Bronchial epithelial cell (primary cell): ENCODE data around the gene TTLL8. TPM values are rescaled to one million over a fixed set of nuclear protein-coding genes. Genes with fewer than 3 reads are reported as not detected.

Experiments
- DNase-seq: peaks from one replicate; pipeline ENCODE4 v3.0.0-alpha.2; 2010; ENCODE audit warnings: low read depth
- FAIRE-seq: peaks from 2 replicates; lab custom pipeline; 2011; peaks lifted over from hg19 to GRCh38; lab: Jason Lieb, UNC
- H3K27me3 ChIP-seq: 2 replicates; pipeline ENCODE4 v1.5.1; 2011; ENCODE audit warnings: low read length; ENCODE audit not compliant: control insufficient read depth, insufficient read depth
- H3K36me3 ChIP-seq: 2 replicates; pipeline ENCODE4 v1.5.1; 2011; ENCODE audit warnings: low read length; ENCODE audit not compliant: control insufficient read depth, insufficient read depth
- H3K4me3 ChIP-seq: 2 replicates; pipeline ENCODE4 v1.5.1; 2011; ENCODE audit warnings: mild to moderate bottlenecking, low read depth, low read length, control low read depth
- CTCF ChIP-seq: IDR thresholded peaks from 2 replicates; pipeline ENCODE4 v1.5.1; 2011; ENCODE audit warnings: mild to moderate bottlenecking, moderate library complexity, low read length, control low read depth, inconsistent platforms; ENCODE audit not compliant: insufficient read depth, severe bottlenecking
- total RNA-seq: library from RNA; depleted of rRNA; stranded (reverse); fragments of >200 nt; gene quantifications from 2 replicates; pipeline ENCODE4 v1.2.1, GENCODE V29; 2014

The TTLL8 gene
- total RNA-seq, 1 donor from 2014 or later, result not detected

GRCh38 chr22:50046481-50047245, 11.4 kb downstream of the TTLL8 start:
- Histone ChIP-seq H3K36me3 (no peaks in the 10 kb centered on the region), H3K4me3 (no peak overlapping the region), H3K27me3 (no peaks in the 10 kb centered on the region)
- TF ChIP-seq CTCF, result no peak
- FAIRE-seq (no peak), DNase-seq (no peak)

GRCh38 chr22:50046019-50046415, 12.1 kb downstream of the TTLL8 start:
- DNase-seq (no peak), FAIRE-seq (no peak)
- no peak for TF ChIP-seq CTCF
- no peaks in the 10 kb centered on the region for H3K36me3 ChIP-seq
- no peak overlapping the region for H3K4me3 ChIP-seq
- no peaks in the 10 kb centered on the region for H3K27me3 ChIP-seq

GRCh38 chr22:50045211-50046018, 12.7 kb downstream of the TTLL8 start:
- no peaks in the 10 kb centered on the region for H3K27me3 ChIP-seq
- no peak for TF ChIP-seq CTCF
- FAIRE-seq (no peak), DNase-seq (no peak)
- no peak overlapping the region for H3K4me3 ChIP-seq
- H3K36me3 ChIP-seq, result no peaks in the 10 kb centered on the region

- Histone ChIP-seq H3K36me3 (no peaks in the 10 kb centered on the region), H3K27me3 (no peaks in the 10 kb centered on the region), H3K4me3 (no peak overlapping the region)
- no peak for DNase-seq
- TF ChIP-seq CTCF, result no peak
- no peak for FAIRE-seq
Measured at GRCh38 chr22:50044485-50045118, 13.5 kb downstream of the TTLL8 start.

- Histone ChIP-seq H3K4me3 (no peak overlapping the region), H3K27me3 (no peaks in the 10 kb centered on the region), H3K36me3 (no peaks in the 10 kb centered on the region)
- no peak for TF ChIP-seq CTCF
- DNase-seq (no peak), FAIRE-seq (no peak)
Measured at GRCh38 chr22:50041361-50042065, 16.6 kb downstream of the TTLL8 start.
